Mesothelial cell of epicardium (in vitro differentiated cells): ENCODE results near the gene SDS. TPM values are rescaled to one million over a fixed set of nuclear protein-coding genes. Genes with fewer than 3 reads are reported as not detected.

Experiments
- DNase-seq, 2 experiments: peaks; one replicate each; pipeline ENCODE4 v3.0.0; 2021; ENCODE audit warnings: low spot score in 2 of 2; ENCODE audit not compliant: unreplicated experiment in 2 of 2
- H3K27ac Mint-ChIP-seq: 2 replicates; pipeline ENCODE4 v1.8.0; 2021; ENCODE audit warnings: mixed read lengths
- H3K27me3 Mint-ChIP-seq: 2 replicates; pipeline ENCODE4 v1.8.0; 2021; ENCODE audit warnings: low read depth, mixed read lengths
- H3K36me3 Mint-ChIP-seq: 2 replicates; pipeline ENCODE4 v1.8.0; 2021; ENCODE audit warnings: mixed read lengths
- H3K4me1 Mint-ChIP-seq: 2 replicates; pipeline ENCODE4 v1.8.0; 2021; ENCODE audit warnings: mixed read lengths
- H3K4me3 Mint-ChIP-seq: 2 replicates; pipeline ENCODE4 v1.8.0; 2021; ENCODE audit warnings: mild to moderate bottlenecking, moderate library complexity, mixed read lengths
- H3K9me3 Mint-ChIP-seq: 2 replicates; pipeline ENCODE4 v1.8.0; 2021; ENCODE audit warnings: mixed read lengths
- CTCF ChIP-seq: fragments of 200-600 bp; sonication (generic); IDR thresholded peaks from one replicate; pipeline ENCODE4 v1.5.0; 2021; ENCODE audit warnings: antibody characterized with exemption; ENCODE audit not compliant: unreplicated experiment
- total RNA-seq: library from RNA; stranded (reverse); gene quantifications from 3 replicates; pipeline ENCODE4 v1.2.1, GENCODE V29; 2021

SDS gene
- total RNA-seq, 1 donor from 2014 or later, result not detected

GRCh38 chr12:113408756-113409298, 5.1 kb upstream of the SDS start:
- peaks cover 2% of the 10 kb centered on the region for H3K4me1 Mint-ChIP-seq
- peaks cover 3% of the 10 kb centered on the region for H3K27me3 Mint-ChIP-seq
- TF ChIP-seq CTCF, result no peak
- no peaks in the 10 kb centered on the region for H3K36me3 Mint-ChIP-seq
- no peak for DNase-seq
- H3K9me3 Mint-ChIP-seq, result no peaks in the 10 kb centered on the region
- H3K27ac Mint-ChIP-seq, result no peak overlapping the region
- no peak overlapping the region for H3K4me3 Mint-ChIP-seq

- peaks cover 2% of the 10 kb centered on the region for H3K4me1 Mint-ChIP-seq
- H3K27ac Mint-ChIP-seq, result peak overlapping the region; percentile 13
- peaks cover 3% of the 10 kb centered on the region for H3K27me3 Mint-ChIP-seq
- no peak overlapping the region for H3K4me3 Mint-ChIP-seq
- no peak for TF ChIP-seq CTCF
- H3K36me3 Mint-ChIP-seq, result no peaks in the 10 kb centered on the region
- no peaks in the 10 kb centered on the region for H3K9me3 Mint-ChIP-seq
- no peak for DNase-seq
Observed at GRCh38 chr12:113407931-113408600, 4.4 kb upstream of the SDS start.

GRCh38 chr12:113405694-113406093, 2.0 kb upstream of the SDS start:
- H3K27me3 Mint-ChIP-seq, result no peaks in the 10 kb centered on the region
- TF ChIP-seq CTCF, result no peak
- H3K9me3 Mint-ChIP-seq, result no peaks in the 10 kb centered on the region
- H3K4me3 Mint-ChIP-seq, result no peak overlapping the region
- H3K36me3 Mint-ChIP-seq, result no peaks in the 10 kb centered on the region
- peaks cover 2% of the 10 kb centered on the region for H3K4me1 Mint-ChIP-seq
- no peak for DNase-seq
- no peak overlapping the region for H3K27ac Mint-ChIP-seq

GRCh38 chr12:113402586-113403260, 964 bp downstream of the SDS start:
- H3K4me1 Mint-ChIP-seq, result peaks cover 2% of the 10 kb centered on the region
- peaks cover 10% of the 10 kb centered on the region for H3K27me3 Mint-ChIP-seq
- H3K9me3 Mint-ChIP-seq, result no peaks in the 10 kb centered on the region
- no peak for DNase-seq
- no peak for TF ChIP-seq CTCF
- no peaks in the 10 kb centered on the region for H3K36me3 Mint-ChIP-seq
- H3K27ac Mint-ChIP-seq, result no peak overlapping the region
- H3K4me3 Mint-ChIP-seq, result no peak overlapping the region

GRCh38 chr12:113401066-113402000, 2.4 kb downstream of the SDS start:
- Mint-ChIP-seq H3K36me3 (no peaks in the 10 kb centered on the region), H3K27ac (no peak overlapping the region), H3K9me3 (no peaks in the 10 kb centered on the region), H3K4me3 (no peak overlapping the region), H3K27me3 (peaks cover 15% of the 10 kb centered on the region), H3K4me1 (peaks cover 2% of the 10 kb centered on the region)
- no peak for TF ChIP-seq CTCF
- no peak for DNase-seq
